ENCODE data around the gene SLIT3. TPM values are rescaled to one million over a fixed set of nuclear protein-coding genes. Genes with fewer than 3 reads are reported as not detected.

SLIT3 gene
- total RNA-seq, 3 donors from 2014 or later (not counting 1 experiment from before 2014, with no cell fraction given), result 0.34 to 0.80 TPM; not detected in 1

- no peak for TF ChIP-seq CTCF (IDR thresholded peaks at IDR 0.05)
- no peaks in the 10 kb centered on the region for H3K4me1 Mint-ChIP-seq
- no peak overlapping the region for H3K4me3 Mint-ChIP-seq
- 80% methylated on average over 2 of the region's 2 CpGs for WGBS (ENCODE audit: insufficient coverage)
- peaks cover 0 to 5% of the 10 kb centered on the region in 2 donors for H3K27me3 Mint-ChIP-seq (ENCODE audit: low read depth in 2 of 2)
- no peak overlapping the region for H3K27ac Mint-ChIP-seq
- no peaks in the 10 kb centered on the region for H3K36me3 ChIP-seq (ENCODE audit: control insufficient read depth, insufficient read depth, low read length)
- intact Hi-C loops (cut with micrococcal nuclease), result no loop called here
- H3K4me1 ChIP-seq (ENCODE audit: control insufficient read depth, insufficient read depth, low read length), result no peaks in the 10 kb centered on the region
- H3K4me3 ChIP-seq (ENCODE audit: low read length), result no peak overlapping the region
- no peak overlapping the region for H3K27ac ChIP-seq (ENCODE audit: low read length)
- H3K9me3 Mint-ChIP-seq, result no peaks in the 10 kb centered on the region
- ATAC-seq, result no peak
- no peaks in the 10 kb centered on the region for H3K9me3 ChIP-seq (ENCODE audit: control insufficient read depth, insufficient read depth, low read length)
- no peaks in the 10 kb centered on the region for H3K27me3 ChIP-seq (ENCODE audit: control insufficient read depth, insufficient read depth, low read length)
- no peaks in the 10 kb centered on the region for H3K36me3 Mint-ChIP-seq
- DNase-seq, result no peak
Measured at GRCh38 chr5:168675883-168676408, 625.0 kb downstream of the SLIT3 start.

GRCh38 chr5:168674893-168675482, 626.0 kb downstream of the SLIT3 start:
- ATAC-seq (no peak), DNase-seq (no peak)
- Histone ChIP-seq H3K9me3 (ENCODE audit: control insufficient read depth, insufficient read depth, low read length) (no peaks in the 10 kb centered on the region), H3K27me3 (ENCODE audit: control insufficient read depth, insufficient read depth, low read length) (no peaks in the 10 kb centered on the region), H3K4me3 (ENCODE audit: low read length) (no peak overlapping the region), H3K36me3 (ENCODE audit: control insufficient read depth, insufficient read depth, low read length) (no peaks in the 10 kb centered on the region), H3K27ac (ENCODE audit: low read length) (no peak overlapping the region), H3K4me1 (ENCODE audit: control insufficient read depth, insufficient read depth, low read length) (no peaks in the 10 kb centered on the region)
- Mint-ChIP-seq H3K27ac (no peak overlapping the region), H3K4me3 (no peak overlapping the region), H3K4me1 (no peaks in the 10 kb centered on the region), H3K27me3 (ENCODE audit: low read depth in 2 of 2) (peaks cover 0 to 5% of the 10 kb centered on the region in 2 donors), H3K36me3 (no peaks in the 10 kb centered on the region), H3K9me3 (no peaks in the 10 kb centered on the region)
- TF ChIP-seq CTCF (IDR thresholded peaks at IDR 0.05), result no peak
- 88% methylated on average over 4 of the region's 5 CpGs for WGBS (ENCODE audit: insufficient coverage)
- intact Hi-C loops (cut with micrococcal nuclease), result no loop called here

GRCh38 chr5:168672888-168673287, 628.1 kb downstream of the SLIT3 start:
- Mint-ChIP-seq H3K27ac (no peak overlapping the region), H3K9me3 (no peaks in the 10 kb centered on the region), H3K27me3 (ENCODE audit: low read depth in 2 of 2) (peaks cover 0 to 5% of the 10 kb centered on the region in 2 donors), H3K4me3 (no peak overlapping the region), H3K36me3 (no peaks in the 10 kb centered on the region), H3K4me1 (no peaks in the 10 kb centered on the region)
- intact Hi-C loops (cut with micrococcal nuclease), result no loop called here
- no peak for TF ChIP-seq CTCF (IDR thresholded peaks at IDR 0.05)
- no peak for DNase-seq
- Histone ChIP-seq H3K4me1 (ENCODE audit: control insufficient read depth, insufficient read depth, low read length) (no peaks in the 10 kb centered on the region), H3K27ac (ENCODE audit: low read length) (no peak overlapping the region), H3K36me3 (ENCODE audit: control insufficient read depth, insufficient read depth, low read length) (no peaks in the 10 kb centered on the region), H3K9me3 (ENCODE audit: control insufficient read depth, insufficient read depth, low read length) (no peaks in the 10 kb centered on the region), H3K4me3 (ENCODE audit: low read length) (no peak overlapping the region), H3K27me3 (ENCODE audit: control insufficient read depth, insufficient read depth, low read length) (no peaks in the 10 kb centered on the region)
- no peak for ATAC-seq
- WGBS (ENCODE audit: insufficient coverage), result 79% methylated on average over 4 of the region's 4 CpGs

- Mint-ChIP-seq H3K27me3 (ENCODE audit: low read depth in 2 of 2) (peaks cover 0 to 5% of the 10 kb centered on the region in 2 donors), H3K9me3 (no peaks in the 10 kb centered on the region), H3K36me3 (no peaks in the 10 kb centered on the region), H3K4me1 (no peaks in the 10 kb centered on the region), H3K4me3 (no peak overlapping the region), H3K27ac (no peak overlapping the region)
- H3K27me3 ChIP-seq (ENCODE audit: control insufficient read depth, insufficient read depth, low read length), result no peaks in the 10 kb centered on the region
- WGBS (ENCODE audit: insufficient coverage), result 78% methylated on average over 6 of the region's 6 CpGs
- ATAC-seq, result no peak
- no peaks in the 10 kb centered on the region for H3K36me3 ChIP-seq (ENCODE audit: control insufficient read depth, insufficient read depth, low read length)
- no peak overlapping the region for H3K27ac ChIP-seq (ENCODE audit: low read length)
- DNase-seq, result no peak
- H3K4me1 ChIP-seq (ENCODE audit: control insufficient read depth, insufficient read depth, low read length), result no peaks in the 10 kb centered on the region
- no peaks in the 10 kb centered on the region for H3K9me3 ChIP-seq (ENCODE audit: control insufficient read depth, insufficient read depth, low read length)
- TF ChIP-seq CTCF (IDR thresholded peaks at IDR 0.05), result no peak
- H3K4me3 ChIP-seq (ENCODE audit: low read length), result no peak overlapping the region
- intact Hi-C loops (cut with micrococcal nuclease), result no loop called here
Measured at GRCh38 chr5:168672016-168672415, 628.9 kb downstream of the SLIT3 start.

All from natural killer cell (primary cell).